Ovary (tissue), 3 donors: ENCODE results near the gene ARIH1.

Source experiments
- POLR2A ChIP-seq: fragments of 450-650 bp; IDR thresholded peaks from one replicate; pipeline ENCODE4 v1.6.1; 2017; ENCODE audit warnings: antibody characterized with exemption, mild to moderate bottlenecking, moderate library complexity
- TF ChIP-seq, protein P1 (sequence below), 3 donors: fragments of 450-650 bp in 2 of 3; fragments of 200-600 bp in 1 of 3; IDR thresholded peaks; one replicate each; pipeline versions ENCODE4 v1.5.1 to v1.8.0; 2016 to 2022; ENCODE audit warnings: antibody characterized with exemption in 3 of 3, mild to moderate bottlenecking in 1 of 3
- donor health status: DM: no; HTN: no; CAD: no.

DNA sequence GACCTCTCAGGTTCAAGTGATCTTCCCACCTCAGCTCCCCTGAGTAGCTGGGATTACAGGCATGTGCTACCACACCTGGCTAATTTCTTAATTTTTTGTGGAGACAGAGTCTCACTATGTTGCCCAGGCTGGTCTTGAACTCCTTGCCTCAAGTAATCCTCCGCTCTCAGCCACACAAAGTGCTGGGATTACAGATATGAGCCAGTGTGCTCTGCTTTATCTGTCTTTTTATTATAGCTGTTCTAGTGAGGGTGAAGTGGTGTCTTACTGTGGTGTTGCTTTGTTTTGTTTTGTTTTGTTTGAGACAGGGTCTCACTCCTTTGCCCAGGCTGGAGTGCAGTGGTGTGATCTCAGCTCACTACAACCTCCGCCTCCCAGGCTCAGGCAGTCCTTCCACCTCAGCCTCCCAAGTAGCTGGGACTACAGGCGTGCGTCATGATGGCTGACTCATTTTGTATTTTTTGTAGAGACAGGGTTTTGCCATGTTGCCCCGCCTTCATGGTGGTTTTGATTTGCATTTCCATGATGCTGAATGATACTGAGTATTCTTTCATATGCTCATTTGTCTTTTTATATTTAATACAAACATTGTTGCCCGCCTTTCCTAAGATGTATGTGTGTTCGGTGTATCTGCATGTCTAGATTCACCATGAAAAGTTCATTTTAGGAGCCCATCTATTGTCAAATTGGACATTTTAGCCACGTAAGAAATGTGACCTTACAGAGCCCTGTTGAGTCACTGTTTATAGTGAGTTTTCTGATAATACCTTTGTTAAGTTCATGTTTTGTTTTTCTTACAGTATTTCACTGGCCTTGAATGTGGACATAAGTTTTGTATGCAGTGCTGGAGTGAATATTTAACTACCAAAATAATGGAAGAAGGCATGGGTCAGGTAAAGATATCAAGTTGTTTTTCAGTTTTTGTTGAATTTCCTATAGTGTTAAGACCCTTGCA lies 80.6 kb downstream of the ARIH1 start:
- TF ChIP-seq, protein P1, sequence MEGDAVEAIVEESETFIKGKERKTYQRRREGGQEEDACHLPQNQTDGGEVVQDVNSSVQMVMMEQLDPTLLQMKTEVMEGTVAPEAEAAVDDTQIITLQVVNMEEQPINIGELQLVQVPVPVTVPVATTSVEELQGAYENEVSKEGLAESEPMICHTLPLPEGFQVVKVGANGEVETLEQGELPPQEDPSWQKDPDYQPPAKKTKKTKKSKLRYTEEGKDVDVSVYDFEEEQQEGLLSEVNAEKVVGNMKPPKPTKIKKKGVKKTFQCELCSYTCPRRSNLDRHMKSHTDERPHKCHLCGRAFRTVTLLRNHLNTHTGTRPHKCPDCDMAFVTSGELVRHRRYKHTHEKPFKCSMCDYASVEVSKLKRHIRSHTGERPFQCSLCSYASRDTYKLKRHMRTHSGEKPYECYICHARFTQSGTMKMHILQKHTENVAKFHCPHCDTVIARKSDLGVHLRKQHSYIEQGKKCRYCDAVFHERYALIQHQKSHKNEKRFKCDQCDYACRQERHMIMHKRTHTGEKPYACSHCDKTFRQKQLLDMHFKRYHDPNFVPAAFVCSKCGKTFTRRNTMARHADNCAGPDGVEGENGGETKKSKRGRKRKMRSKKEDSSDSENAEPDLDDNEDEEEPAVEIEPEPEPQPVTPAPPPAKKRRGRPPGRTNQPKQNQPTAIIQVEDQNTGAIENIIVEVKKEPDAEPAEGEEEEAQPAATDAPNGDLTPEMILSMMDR (IDR thresholded peaks at IDR 0.05): no peak
- TF ChIP-seq POLR2A: no peak
